ENCODE data around the gene SERPINB5.
"Not testable (repeated sequence)": the region's sequence is repeated elsewhere in the genome, so short reads cannot be mapped to it uniquely, and the experiment has no call there.

The SERPINB5 gene, protein sequence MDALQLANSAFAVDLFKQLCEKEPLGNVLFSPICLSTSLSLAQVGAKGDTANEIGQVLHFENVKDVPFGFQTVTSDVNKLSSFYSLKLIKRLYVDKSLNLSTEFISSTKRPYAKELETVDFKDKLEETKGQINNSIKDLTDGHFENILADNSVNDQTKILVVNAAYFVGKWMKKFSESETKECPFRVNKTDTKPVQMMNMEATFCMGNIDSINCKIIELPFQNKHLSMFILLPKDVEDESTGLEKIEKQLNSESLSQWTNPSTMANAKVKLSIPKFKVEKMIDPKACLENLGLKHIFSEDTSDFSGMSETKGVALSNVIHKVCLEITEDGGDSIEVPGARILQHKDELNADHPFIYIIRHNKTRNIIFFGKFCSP

DNA sequence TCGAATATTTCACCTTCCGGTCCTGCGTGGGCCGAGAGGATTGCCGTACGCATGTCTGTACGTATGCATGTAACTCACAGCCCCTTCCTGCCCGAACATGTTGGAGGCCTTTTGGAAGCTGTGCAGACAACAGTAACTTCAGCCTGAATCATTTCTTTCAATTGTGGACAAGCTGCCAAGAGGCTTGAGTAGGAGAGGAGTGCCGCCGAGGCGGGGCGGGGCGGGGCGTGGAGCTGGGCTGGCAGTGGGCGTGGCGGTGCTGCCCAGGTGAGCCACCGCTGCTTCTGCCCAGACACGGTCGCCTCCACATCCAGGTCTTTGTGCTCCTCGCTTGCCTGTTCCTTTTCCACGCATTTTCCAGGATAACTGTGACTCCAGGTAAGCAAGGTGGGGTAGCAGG is at the start of gene SERPINB5:
TSS of gene SERPINB5 (plus strand) at position 291 of the 400 bp plus-strand sequence. CDS start 7,471 bp downstream, outside the sequence.
- peak in 1 of 2 experiments; percentile 52 for DNase-seq

- DNase-seq = no peak
These were observed 49.2 kb upstream of the SERPINB5 start for GRCh38 chr18:63427558-63427957.

DNA sequence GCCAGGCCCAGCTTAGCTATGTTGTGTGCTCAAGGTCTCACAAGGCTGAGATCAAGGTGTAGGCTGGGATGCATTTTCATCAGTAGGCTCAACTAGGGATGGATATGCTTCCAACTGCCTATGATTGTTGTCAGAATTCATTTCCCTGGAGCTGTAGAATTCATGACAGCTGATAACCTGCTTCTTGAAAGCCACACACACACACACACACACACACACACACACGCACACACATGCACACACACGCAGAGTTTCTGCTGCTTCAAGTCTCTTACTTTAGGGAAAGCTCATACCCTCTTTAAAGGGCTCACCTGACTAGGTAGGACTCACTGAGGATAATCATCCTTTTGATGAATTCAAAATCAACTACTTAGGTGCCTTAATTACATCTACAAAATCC is 46.2 kb upstream of the SERPINB5 start:
- no peak for DNase-seq

DNA sequence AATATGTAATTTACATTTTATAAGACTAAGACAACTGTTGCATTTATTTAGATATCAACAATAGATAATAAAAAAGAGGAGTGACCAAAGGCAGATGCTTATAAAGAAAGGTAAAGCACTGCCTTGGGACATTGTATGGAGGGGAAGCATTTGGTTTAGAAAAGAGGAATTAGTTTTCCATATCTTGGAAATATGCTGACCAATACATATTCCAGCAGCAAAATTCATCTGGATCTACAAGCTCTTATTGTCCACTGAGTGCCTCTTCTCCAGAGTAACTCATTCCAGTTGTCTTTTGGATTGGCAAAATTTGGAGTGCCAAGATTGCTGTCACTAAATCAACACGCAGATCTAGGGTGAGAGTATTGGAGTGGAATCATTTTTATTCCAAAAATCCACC is 45.6 kb upstream of the SERPINB5 start:
- DNase-seq = no peak

GRCh38 chr18:63433334-63433866 is 43.4 kb upstream of the SERPINB5 start:
- peak; percentile 53 to 83 for DNase-seq

GRCh38 chr18:63438181-63438580 is 38.6 kb upstream of the SERPINB5 start:
- DNase-seq = no peak

GRCh38 chr18:63439334-63439733 is 37.4 kb upstream of the SERPINB5 start:
- peak; percentile 13 to 64 for DNase-seq

- DNase-seq = no peak
These were observed 36.5 kb upstream of the SERPINB5 start for GRCh38 chr18:63440219-63440618.

- DNase-seq = no peak
These were observed 35.9 kb upstream of the SERPINB5 start for GRCh38 chr18:63440881-63441280.

DNA sequence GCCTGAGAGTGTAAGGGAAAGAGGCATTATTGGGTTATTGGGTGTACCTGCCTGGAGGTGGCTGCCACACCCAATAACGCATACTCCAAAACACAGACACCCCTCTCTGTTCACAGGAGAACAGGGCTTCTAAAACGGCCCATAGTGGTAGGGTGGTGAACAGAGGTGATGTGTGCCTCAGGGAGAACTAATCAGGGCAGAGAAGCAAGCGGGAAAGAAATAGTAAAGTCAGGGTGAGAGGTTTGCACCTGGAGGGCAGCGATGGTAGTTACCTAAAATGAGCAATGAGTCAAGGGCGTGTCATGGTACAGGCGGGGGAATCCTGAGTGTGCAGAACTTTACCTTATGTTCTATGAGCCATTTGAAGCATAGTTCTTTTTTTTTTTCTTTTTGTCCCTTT is 32.9 kb upstream of the SERPINB5 start:
- DNase-seq = no peak

DNA sequence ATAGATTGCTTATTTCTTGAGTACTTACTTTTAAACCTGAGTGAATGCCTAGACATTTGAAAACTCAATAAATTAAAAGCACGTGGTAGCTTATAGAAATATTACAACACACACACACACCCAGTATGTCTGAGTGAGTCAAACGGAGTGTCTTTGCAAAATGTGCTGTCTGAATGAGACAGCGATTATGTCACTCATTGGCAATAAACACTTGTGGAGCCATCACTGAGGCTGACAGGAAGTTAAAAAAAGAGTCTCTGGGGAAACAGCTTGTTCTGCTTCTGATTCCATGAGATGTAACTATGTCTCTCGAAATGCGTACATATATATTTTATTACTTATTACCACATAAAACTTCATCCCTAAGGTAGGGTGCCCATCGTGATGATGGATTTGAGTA is 32.2 kb upstream of the SERPINB5 start:
- DNase-seq = no peak

GRCh38 chr18:63445037-63445436 is 31.7 kb upstream of the SERPINB5 start:
- DNase-seq = no peak

GRCh38 chr18:63446266-63446665 is 30.5 kb upstream of the SERPINB5 start:
- DNase-seq = no peak

DNA sequence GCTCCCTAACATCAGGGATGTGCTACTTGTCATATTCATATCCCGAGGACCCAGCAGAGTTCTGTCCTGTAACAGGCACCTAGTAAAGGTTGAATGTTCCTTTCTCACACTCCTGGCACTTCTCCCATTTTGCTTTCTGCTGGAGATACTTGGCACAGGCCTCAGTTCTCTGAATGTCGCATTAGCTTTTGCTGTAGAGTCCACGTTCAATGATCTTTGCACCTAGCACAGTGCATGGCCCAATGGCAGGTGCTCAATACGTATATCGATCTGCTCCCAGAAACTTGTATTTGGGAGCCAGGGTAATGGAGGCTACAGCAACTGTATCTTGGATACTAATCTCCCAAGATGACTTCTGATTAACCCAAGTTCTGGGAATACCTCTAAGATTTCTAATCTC is 29.7 kb upstream of the SERPINB5 start:
- no peak for DNase-seq

DNA sequence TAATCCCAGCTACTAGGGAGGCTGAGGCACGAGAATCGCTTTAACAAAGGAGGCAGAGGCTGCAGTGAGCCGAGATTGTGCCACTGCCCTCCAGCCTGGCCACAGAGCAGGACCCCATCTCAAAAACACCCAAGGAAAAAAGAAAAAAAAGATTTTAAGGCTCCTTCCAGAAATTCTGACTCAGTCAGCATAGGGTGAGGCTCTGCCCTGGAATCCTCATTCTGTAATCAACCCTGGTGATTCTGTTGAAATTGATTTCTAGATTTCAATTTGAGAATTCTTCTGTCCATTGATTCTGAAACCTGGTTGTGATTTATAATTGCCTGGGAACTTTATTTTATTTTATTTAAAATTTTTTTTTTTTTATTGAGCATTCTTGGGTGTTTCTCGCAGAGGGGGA is 27.3 kb upstream of the SERPINB5 start:
- no peak for DNase-seq

GRCh38 chr18:63451799-63452660 is 24.7 kb upstream of the SERPINB5 start:
- no peak for DNase-seq

- DNase-seq = not testable (repeated sequence)
These were observed 24.0 kb upstream of the SERPINB5 start for GRCh38 chr18:63452751-63453150.

DNA sequence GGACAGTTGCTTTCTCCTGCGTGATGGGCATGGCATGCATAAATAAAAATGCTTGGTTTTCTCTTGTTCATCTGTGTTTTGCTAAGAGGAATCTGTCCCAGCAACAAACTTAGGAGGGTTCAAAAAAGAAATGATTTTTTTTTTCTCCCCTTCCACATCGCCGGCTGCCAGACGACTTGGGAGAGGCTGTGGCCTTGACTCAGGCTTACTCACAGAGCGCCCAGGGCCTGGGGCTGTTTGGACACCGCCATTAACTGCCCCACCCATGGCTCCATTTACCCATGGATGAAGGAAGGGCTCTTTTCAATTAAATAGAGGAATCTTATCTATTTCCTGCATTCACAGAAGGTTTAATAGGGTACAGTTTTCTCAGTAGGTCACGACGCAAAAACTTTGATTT is 22.3 kb upstream of the SERPINB5 start:
- no peak for DNase-seq

GRCh38 chr18:63457977-63458376 is 18.8 kb upstream of the SERPINB5 start:
- DNase-seq = no peak

DNA sequence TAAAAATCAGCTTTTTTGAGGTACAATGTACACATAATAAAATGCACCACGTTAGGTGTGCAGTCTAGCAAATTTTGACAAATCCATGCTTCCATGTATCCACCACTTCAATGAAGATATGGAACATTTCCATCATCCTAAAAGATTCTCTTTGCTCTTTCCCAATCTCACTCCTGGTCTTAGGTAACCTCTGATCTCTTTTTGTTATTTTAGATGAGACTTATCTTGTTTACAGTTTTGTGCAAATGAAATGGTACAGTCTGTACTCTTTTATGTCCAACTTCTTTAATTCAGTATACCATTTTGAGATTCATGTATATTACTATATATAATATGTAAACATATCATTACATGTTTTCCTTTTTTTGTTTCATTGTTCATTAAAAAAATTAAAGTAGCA is 16.3 kb upstream of the SERPINB5 start:
- DNase-seq = no peak

DNA sequence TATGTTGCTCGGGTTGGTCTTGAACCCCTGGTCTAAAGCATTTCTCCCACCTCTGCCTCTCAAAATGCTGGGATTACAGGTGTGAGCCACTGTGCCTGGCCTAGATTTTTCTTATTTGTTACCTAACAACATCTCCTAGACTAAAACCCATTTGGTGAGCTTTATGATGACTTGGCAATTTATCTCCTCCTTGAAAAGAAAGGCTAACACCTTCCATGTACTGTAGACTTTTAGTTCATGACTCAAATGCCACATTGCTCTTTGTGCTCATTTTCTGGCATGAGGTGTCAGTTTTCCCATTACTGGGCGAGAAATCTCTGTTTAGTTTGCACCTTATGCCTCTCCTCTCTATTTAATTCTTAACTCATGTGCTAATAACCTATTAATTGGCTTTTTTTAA is 12.3 kb upstream of the SERPINB5 start:
- DNase-seq = no peak

- no peak for DNase-seq
These were observed 11.7 kb upstream of the SERPINB5 start for GRCh38 chr18:63465059-63465458.

GRCh38 chr18:63467699-63468098 is 9.1 kb upstream of the SERPINB5 start:
- no peak for DNase-seq

DNA sequence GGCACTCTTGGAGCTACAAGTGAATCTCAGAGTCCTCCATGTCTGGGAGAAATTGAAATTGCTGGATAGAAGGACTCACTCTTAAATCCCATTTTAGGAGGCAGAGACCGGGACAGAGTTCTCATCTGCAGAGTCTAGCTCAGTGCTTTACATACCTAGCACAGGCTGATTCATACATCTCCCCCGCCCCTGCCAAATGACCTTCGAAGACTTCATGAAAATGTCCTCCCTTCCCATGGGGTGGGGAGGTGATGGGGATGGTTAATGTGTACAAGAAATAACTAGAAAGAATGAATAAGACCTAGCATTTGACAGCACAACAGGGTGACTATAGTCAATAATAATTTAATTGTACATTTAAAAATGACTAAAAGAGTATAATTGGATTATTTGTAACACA is 8.2 kb upstream of the SERPINB5 start:
- DNase-seq = no peak

Measured in NCI-H446 (cell line).